Stimulated activated CD8-positive, alpha-beta memory T cell treated with anti-CD3 and anti-CD28 coated beads, Interleukin-15, amount 100 ng/mL, for 24 hours (primary cell): ENCODE measurements around the gene SF3A2.

Experiments used
- DNase-seq: peaks from one replicate; pipeline ENCODE4 v3.0.0-alpha.2; 2020; ENCODE audit warnings: low read depth

SF3A2 gene

DNA sequence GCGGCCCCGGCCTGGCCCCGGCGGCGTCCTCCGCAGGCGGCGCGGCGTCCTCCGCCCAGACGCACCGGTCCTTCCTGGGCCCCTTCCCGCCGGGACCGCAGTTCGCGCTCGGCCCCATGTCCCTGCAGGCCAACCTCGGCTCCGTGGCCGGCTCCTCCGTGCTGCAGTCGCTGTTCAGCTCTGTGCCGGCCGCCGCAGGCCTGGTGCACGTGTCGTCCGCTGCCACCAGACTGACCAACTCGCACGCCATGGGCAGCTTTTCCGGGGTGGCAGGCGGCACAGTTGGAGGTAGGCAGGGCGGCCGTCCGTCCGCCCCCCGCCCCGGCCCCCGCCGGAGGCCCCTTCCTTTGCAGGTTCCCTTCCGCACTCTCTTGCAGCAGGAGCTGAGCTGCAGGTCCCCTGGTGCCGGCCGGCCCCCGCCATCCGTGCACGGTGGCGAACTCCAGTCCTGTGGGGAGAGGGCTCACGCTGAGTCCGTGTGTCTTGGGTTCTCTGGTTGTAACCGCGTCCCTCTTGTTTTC lies 9.7 kb upstream of the SF3A2 start:
- no peak for DNase-seq

GRCh38 chr19:2227415-2228156 lies 9.0 kb upstream of the SF3A2 start:
- no peak for DNase-seq

DNA sequence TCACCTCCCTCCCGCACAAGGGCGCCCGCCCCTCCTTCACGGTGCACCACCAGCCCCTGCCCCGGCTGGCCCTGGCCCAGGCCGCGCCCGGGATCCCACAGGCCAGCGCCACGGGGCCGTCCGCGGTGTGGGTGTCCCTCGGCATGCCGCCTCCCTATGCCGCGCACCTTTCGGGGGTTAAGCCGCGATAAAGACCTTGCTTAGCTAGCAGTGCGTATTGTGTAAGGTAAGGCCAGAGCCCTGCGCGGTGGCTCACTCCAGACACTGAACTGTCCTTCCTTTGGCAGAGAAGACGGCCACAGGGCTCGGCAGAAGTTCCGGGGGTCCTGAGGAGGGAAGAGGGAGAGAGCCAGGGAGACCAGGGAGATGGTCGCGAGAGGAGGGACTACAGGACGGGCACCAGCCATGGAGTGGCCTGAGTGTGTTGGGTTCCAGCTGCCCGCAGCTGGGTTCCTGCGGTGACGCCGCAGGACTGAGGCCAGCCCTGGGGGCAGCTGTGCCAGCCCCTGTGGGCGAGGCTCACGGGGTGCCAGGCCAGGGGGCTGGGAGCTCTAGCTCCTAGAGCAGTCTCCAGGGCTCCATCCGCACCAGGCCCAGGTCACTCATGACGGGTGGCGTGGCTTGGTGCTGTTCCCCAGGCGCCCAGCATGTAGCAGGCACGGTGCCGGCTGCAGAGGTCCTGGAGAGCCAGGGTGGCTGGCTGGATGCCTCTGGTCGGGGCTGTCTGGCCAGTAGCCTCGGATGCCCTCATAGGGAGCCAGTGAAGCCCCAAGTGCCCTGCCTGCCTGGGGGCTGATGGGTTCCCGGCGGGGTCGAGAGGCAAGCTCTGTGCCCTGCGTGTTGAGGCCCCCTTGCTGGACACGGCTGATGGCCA lies 8.2 kb upstream of the SF3A2 start:
- no peak for DNase-seq

DNA sequence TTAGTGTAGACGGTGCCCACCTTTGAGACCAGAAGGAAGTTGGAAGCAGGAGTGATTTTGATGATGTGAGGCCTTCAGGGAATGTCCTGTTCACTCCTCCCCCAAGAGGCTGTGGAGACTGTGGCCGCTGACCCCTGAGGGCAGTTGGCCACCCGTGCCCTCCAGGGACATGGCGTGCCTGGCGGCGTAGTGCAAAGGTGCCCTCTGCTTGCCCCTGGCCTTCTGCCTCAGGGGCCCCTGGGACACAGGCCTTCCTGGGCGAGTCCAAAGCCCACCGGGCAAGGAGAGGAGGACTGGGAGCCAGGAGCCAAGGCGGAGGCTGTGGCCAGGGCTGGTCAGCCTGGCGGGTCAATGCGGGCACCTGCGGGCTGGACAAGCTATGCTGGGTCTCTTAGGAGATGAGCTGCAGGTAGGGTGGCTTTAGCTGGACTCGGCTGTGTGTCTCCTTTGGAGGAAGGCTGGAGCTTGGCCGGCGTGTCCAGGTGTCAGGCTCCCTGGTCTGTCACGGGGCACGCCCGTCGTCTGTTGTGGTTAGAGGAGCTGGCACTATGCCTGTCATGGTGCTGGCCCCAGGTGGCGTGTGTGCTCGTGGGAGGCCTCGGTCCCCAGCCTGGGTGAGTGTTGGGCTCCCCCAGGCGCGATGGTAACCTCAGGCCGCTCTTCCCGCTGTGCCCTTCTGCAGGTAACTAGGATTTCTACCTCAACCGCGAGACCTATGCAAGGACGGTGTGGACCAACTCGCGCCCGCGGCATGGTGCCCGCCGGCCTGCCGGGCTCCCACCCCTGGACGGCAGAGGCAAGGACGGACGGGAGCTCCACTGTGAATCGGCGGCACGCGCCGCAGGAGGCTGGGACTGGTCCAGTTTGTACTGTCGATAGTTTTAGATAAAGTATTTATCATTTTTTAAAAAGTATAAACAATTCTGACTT lies 7.3 kb upstream of the SF3A2 start:
- no peak for DNase-seq

DNA sequence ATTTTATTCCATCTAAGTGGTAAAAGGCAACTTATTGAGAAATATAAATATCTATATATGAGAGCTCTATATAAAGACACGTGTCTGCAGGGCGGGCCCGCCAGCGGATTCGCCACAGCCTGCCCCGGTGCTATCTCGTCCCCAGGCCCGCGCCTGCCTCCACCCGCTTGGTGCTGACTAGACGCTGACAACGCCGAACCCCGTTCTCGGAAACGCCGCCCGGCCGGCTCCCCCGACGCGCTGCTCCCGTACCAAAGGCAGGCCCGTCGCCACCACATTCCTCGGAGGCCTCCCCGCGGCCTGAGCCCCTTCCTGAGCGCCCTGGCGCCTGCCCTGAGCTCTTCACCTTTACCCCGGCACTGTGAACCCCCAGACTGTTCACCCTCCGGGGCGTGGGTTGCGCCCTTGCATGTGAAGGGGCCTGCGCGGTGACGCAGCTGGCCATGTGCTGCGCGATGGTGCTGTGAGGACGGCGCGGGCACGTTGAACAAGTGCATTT lies 6.5 kb upstream of the SF3A2 start:
- DNase-seq = no peak

GRCh38 chr19:2230807-2231533 lies 5.7 kb upstream of the SF3A2 start:
- DNase-seq = no peak

- DNase-seq = no peak
Measured at GRCh38 chr19:2231621-2232221, 4.9 kb upstream of the SF3A2 start.

DNA sequence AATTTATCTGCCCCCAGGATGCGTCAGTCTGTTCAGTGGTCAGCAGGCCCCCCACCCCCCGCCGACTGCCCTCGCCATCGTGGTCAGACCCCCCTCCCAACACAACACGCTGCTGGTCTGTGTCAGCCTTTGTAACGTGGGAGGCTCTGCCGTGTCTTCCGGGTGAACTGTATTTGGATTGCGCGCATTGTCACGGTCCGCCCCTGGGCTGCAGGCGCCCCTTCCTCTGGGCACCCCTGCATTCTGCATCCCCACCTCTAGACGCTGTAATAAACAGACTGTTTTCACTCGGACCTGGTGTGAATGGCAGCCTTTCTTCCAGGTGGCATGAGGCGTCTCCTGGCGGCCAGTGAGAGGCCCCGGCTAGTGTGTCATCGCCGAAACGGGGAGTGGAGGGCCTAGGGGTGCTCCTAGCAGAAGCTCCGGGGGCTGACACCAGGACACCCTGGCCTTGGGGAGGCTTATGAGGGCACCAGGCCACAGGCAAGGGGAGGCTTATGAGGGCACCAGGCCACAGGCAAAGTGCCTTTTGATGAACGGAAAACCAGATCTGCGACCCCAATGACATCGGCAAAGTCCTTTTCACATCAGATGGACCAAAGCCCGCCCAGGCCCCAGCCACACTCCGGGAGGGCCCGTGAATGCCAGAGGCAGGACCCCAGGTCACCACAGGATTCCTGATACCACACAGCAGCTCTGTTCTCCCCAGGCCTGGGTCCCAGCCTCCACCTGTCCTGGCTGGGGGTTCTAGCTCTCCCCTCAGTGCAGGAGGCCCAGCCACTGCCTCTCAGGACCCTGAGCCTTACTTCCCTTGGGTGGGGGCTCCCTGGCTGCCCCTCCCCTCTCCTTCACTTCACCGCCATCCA lies 4.1 kb upstream of the SF3A2 start:
- no peak for DNase-seq

GRCh38 chr19:2233601-2234280 lies 2.9 kb upstream of the SF3A2 start:
- no peak for DNase-seq

GRCh38 chr19:2234996-2235380 lies 1.6 kb upstream of the SF3A2 start:
- no peak for DNase-seq

DNA sequence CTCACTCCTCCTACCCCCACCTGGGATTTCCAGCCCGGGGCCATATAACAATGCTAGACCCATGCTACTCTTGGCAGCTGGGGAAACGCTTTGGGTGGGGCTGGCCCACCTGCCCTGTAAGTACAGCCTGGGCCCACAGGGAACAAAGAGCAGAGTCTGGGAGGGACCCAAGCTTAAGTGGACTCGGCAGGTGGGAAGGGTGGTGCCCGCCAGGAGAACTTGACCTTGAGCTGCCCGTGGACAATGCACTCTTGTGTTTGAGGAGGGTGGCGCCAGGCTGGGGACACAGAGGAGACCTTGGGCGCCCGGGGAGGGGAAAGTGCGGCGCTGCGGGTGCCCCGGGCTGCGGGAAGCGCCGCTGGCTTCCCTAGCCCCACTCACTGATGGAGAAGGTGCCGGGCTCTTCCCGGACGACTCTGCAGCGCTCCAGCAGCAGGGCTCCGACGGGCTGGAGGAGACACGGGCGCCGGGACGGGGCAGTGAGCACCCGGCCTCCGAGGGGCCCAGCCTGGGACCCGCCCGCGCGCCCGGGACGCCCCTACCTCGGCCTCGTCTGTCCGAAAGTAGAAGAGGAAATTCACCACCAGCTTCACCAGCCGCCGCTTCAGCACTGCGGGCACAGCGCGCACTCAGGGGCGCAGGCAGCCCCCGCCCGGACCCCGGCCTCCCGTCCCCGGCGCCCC lies 1.1 kb upstream of the SF3A2 start:
- no peak for DNase-seq

DNA sequence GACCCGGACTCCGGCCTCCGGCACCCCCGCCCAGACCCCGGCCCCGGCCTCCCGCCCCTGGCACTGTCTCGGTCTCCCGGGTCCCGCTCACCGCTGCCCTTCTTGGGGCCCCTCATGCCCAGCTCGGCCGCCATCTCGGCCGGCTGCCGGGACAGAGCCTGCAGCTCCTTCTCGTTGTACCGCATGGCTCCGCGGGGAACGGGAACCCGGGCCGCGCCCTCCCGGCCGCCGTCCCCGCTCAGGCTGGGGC lies 635 bp upstream of the SF3A2 start:
- DNase-seq = no peak

- DNase-seq = no peak
Measured at GRCh38 chr19:2237051-2237868, 636 bp downstream of the SF3A2 start.

DNA sequence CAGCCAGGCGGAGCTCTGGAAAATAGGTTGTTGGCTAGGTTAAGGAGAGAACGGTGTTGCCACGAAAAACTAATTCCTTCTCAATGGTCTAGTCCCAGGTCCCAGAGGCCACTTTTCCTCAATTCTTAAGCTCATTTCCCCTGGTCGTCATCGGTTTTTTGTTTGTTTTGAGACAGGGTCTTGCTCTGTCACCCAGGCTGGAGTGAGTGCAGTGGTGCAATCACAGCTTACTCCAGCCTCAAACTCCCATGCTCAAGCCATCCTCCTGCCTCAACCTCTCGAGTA lies 1.2 kb downstream of the SF3A2 start:
- no peak for DNase-seq

GRCh38 chr19:2239173-2239572 lies 2.5 kb downstream of the SF3A2 start:
- no peak for DNase-seq

DNA sequence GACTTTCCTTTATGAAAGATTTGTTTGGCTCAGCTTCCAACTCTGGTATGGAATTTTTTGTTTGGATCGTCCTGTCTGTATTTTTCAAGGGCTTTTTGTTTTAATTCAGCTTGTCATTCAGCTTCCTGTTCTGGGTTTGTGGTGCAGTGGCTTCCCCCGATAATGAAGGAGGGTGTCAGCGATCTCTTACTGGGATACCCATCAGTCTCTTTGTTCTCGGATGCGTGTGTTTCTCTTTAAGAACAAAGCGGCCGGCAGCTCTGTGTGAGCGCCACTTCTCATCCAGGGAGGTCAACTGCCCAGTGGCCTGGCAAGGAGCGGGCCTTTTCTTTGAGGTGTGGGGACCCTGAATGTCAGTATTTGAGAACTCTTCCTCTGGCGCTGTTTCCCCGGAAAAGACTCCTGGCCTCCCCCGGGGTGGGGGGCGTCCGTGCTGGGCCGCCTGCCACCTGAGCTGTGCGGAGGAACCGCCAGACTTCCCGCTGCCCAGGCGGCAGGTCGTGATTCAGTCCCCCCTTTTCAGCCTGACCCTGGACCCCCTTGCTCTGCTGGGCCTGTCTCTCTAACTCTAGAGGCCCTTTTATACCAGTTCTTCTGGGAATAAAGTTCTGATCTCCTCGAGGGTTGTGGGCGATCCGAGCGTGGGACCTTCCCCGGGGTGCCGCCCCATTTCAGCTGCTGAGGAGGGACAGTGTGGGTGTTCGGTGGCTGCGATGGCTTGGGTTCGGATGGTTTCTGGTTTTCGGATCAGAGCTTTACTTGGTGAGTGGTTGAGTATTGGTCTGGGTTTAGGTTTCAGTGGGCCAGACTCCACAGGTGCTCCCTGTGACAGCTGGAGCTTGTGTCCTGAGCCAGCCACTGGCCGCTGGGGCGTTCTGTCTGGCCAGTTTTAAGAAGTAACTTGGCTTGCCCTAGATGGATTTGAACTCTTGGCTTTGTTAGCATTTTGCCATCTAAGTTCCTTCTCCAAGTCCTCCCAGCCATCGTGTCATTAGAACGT lies 3.4 kb downstream of the SF3A2 start:
- DNase-seq = no peak
